Forelimb muscle (tissue), 1 donor: ENCODE data around the gene CR1L. TPM values are rescaled to one million over a fixed set of nuclear protein-coding genes. Genes with fewer than 3 reads are reported as not detected.
"Not testable (repeated sequence)": the region's sequence is repeated elsewhere in the genome, so short reads cannot be mapped to it uniquely, and the experiment has no call there.

ENCODE experiments used
- DNase-seq: peaks from one replicate; pipeline ENCODE4 v3.0.0-alpha.2; 2013; ENCODE audit warnings: low read depth
- polyA plus RNA-seq: library from polyadenylated mRNA; unstranded; fragments of 120-200 nt; gene quantifications from one replicate; pipeline ENCODE4 v1.2.1, GENCODE V29; 2013; ENCODE audit not compliant: insufficient read length

Gene CR1L
- polyA plus RNA-seq, 1 donor: 0.52 TPM

DNA sequence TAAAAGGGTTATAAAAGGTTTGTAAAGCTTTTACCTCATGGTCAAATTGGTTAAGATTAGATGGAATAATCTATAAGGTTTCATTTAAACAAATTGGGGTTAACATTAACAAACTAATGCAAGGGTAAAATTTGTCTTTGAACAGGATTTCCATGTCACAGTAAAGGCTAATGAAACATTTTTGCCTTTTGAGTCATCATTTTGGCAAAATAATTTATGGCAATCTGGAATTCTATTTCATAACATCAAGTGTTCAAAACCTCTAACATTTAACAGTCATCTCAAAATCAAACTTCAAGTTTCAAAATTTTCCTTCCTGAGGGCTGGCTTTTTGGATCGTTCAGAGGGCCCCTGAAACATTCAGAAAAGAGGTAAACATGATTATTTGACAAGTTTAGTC is 100.4 kb downstream of the CR1L start:
- DNase-seq: no peak

DNA sequence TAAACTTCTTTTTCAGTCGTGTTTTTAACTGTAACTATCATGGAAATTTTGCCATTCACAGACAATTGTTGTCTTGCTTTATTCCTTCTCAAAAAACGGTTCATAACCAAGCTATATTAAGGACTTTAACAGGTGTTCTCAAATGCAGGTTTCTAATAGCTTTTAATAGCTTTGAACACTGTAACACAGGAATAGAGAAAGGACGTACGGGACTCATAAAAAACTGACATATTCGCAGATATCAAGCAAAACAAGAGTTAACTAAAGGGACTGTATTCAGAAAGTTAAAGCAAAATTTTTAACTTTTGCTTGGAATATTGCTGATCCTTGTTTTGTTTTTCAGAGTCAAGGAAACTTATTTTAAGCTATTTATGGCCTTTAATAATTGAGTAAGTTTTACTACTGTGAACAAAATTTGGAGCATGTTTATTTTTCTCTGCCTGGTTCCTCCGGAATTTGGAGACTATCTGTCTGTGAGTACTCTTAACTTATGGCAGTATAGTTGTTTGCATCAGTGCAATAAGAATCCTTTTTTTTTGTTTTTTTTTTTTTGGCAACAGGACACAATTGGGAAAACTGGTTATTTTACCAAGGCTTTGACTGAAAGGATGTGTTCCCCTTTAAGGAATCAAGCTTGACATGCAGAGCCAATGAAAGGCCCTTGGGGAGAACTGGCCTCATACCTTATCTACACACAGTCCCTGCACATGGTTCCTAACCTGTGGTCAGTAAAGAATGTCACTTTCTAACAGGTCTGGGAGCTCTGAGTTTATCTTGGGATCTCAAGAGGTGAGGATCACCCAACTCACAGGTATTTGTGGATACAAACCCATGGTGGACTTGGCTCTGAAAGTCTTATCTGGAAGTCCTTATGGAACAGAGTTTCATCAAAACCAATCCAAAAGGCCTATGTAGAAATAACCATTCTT is 101.2 kb downstream of the CR1L start:
- no peak for DNase-seq

DNA sequence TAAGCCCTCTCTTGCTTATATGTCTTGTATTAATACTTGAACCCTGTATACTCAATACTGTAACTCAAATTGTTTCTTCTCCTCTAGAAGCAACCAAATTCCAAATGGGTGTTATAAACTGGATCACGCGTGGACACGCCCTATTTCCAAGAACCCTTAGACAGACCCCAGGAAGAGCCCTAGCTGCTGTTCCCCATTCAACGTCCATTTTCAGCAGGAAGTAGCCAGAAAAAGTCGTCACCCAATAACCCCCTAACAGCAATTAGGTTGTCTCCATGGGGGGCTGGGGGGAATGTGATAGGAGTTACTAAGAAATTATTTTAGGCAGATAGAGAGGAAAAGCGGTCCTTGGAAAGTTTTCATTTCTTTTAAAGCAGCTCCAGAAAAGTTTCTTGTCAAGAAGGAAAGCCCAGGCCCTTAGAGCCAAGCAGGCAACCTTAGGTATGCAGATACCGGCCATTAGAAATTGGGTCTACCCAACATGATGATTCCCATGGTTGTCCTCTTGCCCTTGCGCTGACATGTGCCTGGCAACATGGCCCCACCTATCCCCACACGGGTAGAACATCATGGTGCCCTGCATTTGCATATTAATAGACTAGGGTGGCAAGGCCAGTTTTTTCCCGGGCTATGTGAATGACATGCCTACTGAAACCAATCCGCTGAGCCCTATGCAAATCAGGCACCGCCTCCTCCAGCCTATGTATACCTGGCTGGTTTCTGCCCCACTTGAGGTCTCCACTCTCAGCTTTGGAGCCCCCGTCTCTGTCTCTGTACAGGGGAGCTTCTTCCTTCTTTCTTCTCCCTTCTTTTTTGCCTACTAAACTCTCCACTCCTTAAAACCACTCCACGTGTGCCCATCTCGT is 102.9 kb downstream of the CR1L start:
- no peak for DNase-seq

DNA sequence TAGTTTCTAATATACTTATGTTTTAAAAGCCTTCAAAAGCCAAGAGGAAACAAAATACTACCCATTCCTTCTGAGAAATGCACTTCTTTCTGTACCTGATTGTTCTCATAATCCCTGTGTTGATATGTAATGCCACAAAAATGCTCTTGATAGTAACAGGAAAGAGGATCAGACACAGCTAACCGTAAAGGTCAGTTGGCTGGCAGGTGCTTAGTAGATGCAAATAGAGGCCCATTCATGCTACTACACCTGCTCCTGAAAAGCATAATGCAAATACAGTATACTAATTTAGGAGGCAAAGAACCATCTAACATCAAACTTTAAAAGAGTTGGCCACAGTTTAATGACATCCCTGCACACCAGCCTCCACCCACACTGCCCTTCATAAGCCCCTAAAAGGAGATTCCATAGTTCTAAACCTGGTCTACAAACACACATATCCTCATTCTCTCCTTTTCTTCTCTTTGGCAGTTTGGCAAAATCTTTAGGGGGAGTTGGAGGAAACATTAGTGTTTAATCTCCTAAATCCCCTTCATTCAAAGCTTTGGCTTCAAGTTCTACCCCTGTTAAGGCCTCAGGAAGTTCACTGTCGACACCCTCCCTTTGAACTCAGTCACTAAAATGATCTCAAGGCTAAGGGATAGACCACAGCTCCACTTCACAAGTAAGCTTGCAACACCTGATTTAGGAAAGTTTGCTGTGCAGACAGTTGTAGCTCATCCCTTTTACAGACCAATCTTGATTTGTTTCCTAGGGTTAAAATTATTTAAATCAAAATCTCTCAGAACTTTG is 104.0 kb downstream of the CR1L start:
- DNase-seq: no peak

DNA sequence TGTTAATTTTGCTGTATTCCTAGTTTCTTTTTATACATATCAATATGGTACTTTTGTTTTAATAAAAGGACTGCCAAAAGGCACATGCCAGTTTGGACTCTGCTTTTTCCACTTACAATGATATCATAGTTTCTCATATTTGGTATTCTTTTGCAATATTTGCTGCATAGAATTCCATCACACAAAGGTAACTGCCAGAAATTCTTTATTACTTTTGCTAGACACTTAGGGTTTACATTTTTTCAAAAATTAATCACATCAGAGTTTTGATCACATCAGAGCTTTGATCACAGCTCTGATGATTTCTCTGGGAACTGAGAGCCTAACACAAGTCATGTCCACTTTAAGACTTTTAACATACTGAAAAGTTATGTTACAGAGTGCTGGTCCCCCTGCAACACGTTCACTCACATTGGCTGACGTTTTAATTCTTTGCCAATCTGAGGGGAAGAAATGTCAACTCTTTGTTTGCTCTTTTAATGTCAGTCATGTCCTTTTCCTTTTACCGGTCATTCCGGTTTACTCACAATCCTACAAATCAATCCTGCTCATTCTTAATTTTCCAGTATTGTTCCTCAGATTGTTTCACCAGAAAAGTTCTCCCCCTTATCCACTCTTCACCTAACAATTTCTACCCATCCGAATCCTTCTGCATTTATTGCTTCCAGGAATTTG is 105.8 kb downstream of the CR1L start:
- DNase-seq: no peak

DNA sequence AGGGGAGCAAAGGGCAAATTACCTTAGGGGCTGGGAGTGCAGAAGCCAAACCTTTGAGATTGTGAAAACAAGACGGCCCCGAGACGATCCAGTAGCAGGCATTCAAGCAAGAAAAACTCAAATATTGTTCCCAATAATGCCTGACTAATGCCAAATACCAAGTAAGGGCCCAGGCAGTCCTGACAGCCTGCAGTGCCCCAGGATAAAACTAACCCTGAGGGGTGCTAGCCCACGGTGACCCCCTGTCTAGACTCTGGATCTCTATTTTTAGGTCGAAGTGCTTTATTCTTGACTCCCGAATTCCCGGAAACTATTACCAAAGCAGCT is 106.5 kb downstream of the CR1L start:
- DNase-seq: not testable (repeated sequence)

DNA sequence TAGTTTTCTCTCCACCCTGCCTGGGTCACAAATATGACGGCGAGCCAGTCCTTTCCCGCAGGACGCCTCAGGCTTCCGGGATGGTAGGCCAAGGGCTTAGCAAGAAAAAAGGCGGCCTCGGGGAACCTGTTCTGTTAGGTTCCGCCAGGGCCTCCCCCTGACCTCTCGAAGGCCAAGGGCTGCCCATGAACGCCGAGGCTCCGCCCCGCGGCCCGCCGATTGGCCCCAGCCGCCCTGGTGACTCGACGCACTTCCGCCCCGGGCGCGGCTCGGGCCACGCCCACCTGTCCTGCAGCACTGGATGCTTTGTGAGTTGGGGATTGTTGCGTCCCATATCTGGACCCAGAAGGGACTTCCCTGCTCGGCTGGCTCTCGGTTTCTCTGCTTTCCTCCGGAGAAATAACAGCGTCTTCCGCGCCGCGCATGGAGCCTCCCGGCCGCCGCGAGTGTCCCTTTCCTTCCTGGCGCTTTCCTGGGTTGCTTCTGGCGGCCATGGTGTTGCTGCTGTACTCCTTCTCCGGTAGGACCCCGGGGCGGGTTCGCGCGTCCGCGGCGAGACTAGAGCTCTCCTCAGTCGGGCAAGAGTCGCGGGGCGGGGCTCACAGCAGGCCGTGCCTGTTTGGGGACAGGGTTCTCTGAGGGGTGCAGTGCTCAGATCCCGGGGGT is 107.0 kb downstream of the CR1L start, which contains the start of gene CD46:
CD46 (plus strand) TSS at position 265 of the 666 bp plus-strand sequence; CDS start at position 424, 159 bp downstream.
- DNase-seq: peak; percentile 82

DNA sequence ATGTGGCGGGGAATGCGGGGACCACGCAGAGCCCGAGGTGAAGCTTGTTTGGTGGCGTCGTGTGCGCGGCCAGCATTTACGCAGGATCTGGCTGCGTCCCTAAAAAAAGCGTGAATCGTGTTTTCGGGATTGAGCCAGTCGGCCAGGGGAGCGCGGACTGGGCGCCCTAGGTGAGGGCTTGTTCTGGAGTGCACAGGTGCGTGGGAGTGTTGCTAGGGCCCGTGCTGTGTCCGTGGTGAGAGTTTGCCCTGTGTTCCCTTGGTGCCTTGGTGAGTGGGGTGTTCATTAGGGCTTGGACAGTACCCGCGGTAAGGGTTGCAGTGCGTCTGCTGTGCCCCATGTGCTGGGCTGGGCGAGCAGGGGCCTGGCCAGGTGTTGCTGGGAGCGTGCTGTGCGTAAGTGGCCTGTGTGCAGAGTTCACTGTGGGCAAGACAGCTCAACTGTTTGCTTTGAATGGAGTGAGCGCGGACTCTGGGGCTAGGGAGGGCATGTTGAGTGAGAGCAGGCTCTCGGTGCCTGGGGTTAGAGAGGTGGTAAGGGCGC is 107.6 kb downstream of the CR1L start:
- no peak for DNase-seq

DNA sequence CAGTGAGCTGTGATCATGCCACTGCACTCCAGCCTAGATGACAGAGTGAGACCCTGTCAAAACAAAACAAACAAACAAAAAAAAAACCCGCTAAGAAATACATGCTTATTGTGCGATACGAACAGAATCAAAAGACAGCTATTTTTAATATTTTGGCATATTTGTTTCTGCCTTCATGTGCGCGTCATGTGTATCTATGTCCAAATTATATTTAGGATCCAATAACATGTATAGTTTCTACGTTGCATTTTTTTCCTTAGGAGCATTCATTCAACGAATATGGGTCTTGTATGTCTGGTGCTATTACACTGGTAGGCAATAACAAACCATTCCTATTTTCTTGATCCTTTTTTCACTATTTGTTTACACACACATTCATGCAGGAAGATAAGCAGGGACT is 108.7 kb downstream of the CR1L start:
- no peak for DNase-seq

DNA sequence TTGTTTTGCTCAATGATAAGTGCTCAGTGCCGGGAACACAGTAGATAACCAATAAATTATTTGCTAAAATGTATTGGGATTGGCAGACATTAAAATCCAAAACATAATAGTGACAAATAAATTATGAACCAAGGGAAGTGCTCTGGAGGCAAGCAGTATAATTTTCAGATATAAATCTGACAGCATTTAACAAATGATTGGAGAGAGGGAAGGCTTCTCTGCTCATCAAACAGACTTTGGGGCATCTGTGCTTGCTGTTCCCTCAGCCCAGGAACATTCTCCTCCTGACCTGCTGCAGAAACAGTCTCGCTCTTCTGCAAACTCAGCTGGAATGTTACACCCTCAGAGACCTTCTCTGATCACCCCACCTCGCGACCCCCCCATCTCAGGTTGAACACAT is 109.1 kb downstream of the CR1L start:
- DNase-seq: no peak

DNA sequence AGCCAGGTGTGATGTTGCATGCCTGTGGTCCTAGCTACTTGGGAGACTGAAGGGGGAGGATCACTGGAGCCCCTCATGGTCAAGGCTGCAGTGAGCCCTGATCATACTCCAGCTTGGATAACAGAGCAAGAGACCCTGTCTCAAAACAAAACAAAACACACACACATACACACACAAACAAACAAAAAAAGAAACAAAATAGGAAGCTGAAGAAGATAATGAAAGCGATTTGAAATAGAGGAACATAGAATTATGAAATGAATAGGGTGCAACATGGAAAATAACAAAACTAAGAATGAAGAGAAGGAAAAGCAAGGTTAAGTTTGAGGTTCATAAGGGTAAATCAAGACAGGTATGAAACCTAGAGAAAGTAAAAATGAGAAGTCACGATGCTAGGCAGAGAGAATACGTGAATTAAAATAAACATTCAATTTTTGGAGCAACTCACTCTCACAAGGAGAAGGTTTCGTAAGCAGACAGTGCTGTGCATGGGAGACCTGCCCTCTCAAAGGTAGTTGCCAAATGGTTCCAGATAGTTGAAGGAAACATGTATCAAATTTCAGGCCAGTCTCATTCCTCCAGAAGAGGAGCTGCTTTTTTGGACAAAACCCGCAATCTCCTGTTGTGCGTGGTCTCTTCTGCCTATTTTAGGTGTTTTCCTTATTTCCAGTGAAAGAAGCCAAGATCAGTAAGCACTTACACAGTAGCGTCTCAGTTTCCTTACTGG is 110.2 kb downstream of the CR1L start:
- DNase-seq: no peak

DNA sequence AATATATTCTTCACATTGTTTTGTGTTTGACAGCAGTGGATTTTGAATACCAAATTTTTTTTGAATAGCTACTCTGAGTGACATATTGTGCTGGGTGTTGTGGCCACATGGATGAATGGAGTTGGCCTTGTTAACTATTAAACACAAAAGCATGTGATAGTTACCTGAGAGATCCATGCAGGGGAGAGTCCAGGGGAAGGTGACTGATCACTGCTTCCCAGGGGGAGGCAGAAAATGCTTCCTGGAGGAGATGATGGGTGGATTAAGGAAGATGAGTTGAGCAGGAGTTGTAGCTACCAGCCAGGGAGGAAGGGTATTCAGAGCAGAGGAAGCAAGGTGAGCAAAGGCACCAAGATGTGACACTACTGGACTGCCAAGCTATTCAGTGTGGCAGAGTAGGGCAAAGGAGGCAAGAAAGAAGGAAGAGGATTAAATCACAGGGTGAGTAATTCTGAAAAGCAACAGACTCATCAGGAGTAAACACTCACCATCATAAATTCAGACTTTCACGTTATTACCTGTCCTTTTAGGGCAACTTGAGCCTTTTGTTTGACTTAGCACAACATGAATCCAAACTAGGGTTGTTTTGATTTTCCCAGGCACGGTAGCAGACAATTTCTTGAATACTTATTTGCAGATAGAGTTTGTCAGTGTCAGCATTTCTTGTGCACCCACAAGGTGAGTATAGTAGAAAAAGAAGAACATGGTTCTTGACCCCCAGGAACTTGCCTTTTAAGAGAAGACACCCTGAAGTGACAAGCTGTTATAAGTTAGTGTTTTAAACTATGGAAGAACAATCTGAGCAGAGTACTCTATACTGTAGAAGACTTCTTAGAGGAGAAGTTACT is 111.1 kb downstream of the CR1L start:
- no peak for DNase-seq

DNA sequence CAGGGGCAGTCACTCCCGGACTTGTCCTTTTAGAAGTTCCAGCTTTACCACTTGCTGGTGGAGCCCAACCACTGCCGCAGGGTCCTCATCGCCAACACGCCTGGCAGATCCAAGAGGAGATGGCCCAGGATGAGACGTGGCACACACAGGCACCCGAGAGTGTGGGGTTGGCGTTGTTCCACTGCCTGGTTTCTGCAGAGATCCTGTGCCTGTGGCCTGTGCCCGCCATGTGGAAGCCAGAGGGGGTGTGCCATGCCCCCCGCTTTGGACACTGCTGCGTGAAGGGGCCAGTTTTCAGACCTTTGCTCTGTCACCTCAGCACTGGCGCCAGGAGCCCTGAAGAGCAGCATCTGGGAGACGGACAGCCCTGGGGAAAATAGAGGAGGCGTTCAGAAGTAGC is 117.7 kb downstream of the CR1L start:
- no peak for DNase-seq

DNA sequence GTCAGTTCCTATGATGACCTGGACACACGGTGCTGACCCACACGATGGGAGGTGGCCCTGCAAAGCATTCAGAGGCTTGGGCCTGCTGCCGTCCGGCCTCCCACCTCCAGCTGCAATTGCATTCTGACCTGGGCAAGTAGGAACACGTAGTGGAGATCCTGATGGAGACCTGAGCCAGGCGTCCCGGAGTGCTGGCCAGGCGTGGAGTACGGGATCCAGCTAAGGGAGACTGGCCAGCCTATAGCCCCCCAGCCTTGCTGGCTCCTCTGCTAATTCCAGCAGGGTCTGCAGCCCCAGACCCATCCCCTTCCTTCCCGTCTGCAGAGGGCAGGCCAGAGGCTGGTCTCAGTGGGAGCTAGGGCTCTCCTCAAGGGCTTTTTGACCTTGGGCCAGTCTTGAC is 118.2 kb downstream of the CR1L start:
- no peak for DNase-seq

DNA sequence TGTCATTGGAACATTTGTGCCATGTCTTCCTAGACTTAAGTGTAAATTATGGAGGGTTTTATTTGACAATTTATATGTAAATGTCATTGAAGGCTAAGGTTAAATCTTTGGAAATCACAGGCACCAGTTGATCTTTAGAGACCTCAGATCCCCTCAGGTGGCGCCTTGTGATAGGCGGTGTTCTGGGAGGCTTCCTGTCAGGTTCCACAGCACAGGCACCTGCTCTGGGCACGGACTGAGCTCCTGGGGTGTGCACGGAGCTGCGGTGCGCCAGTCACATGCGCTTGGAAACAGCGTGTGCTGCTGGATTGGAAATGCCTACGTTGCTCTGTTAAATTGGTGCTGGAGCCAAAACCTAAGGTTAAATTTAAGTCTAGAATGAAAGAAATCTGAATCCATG is 119.0 kb downstream of the CR1L start:
- no peak for DNase-seq

DNA sequence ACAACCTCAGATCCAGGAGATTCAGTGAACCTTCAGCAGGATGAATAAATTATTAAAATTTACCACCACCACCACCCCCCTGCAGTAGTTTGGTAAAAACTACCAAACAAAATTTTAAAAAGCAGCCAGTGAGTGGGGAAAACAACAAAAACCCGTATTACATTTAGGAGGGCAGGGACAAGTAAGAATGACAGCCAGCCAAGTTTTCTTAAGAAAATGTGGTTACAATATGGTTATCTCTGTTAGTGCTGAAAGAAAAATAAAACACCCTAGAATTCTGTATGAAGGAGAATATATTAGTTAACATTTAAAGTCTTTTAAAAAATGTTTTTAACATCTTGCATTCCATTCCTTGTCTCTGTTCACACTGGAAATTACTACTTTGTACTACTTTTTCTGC is 121.6 kb downstream of the CR1L start:
- DNase-seq: no peak

DNA sequence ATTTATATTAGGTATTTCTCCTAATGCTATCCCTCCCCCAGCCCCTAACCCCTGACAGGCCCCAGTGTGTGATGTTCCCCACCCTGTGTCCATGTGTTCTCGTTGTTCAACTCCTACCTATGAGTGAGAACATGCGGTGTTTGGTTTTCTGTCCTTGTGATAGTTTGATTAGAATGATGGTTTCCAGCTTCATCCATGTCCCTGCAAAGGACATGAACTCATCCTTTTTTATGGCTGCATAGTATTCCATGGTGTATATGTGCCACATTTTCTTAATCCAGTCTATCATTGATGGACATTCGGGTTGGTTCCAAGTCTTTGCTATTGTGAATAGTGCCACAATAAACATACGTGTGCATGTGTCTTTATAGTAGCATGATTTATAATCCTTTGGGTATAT is 125.6 kb downstream of the CR1L start:
- not testable (repeated sequence) for DNase-seq
